Mesothelial cell of epicardium (in vitro differentiated cells): ENCODE results near the gene FGF11. TPM values are rescaled to one million over a fixed set of nuclear protein-coding genes. Genes with fewer than 3 reads are reported as not detected.

Experiments
- DNase-seq, 2 experiments: peaks; one replicate each; pipeline ENCODE4 v3.0.0; 2021; ENCODE audit warnings: low spot score in 2 of 2; ENCODE audit not compliant: unreplicated experiment in 2 of 2
- H3K27ac Mint-ChIP-seq: 2 replicates; pipeline ENCODE4 v1.8.0; 2021; ENCODE audit warnings: mixed read lengths
- H3K27me3 Mint-ChIP-seq: 2 replicates; pipeline ENCODE4 v1.8.0; 2021; ENCODE audit warnings: low read depth, mixed read lengths
- H3K36me3 Mint-ChIP-seq: 2 replicates; pipeline ENCODE4 v1.8.0; 2021; ENCODE audit warnings: mixed read lengths
- H3K4me1 Mint-ChIP-seq: 2 replicates; pipeline ENCODE4 v1.8.0; 2021; ENCODE audit warnings: mixed read lengths
- H3K4me3 Mint-ChIP-seq: 2 replicates; pipeline ENCODE4 v1.8.0; 2021; ENCODE audit warnings: mild to moderate bottlenecking, moderate library complexity, mixed read lengths
- H3K9me3 Mint-ChIP-seq: 2 replicates; pipeline ENCODE4 v1.8.0; 2021; ENCODE audit warnings: mixed read lengths
- CTCF ChIP-seq: fragments of 200-600 bp; sonication (generic); IDR thresholded peaks from one replicate; pipeline ENCODE4 v1.5.0; 2021; ENCODE audit warnings: antibody characterized with exemption; ENCODE audit not compliant: unreplicated experiment
- total RNA-seq: library from RNA; stranded (reverse); gene quantifications from 3 replicates; pipeline ENCODE4 v1.2.1, GENCODE V29; 2021

FGF11 gene
- total RNA-seq, 1 donor from 2014 or later = 26.8 TPM

GRCh38 chr17:7410634-7411426 lies 28.5 kb upstream of the FGF11 start:
- H3K27ac Mint-ChIP-seq = no peak overlapping the region
- H3K4me1 Mint-ChIP-seq = peaks cover 24% of the 10 kb centered on the region
- no peaks in the 10 kb centered on the region for H3K9me3 Mint-ChIP-seq
- no peak for DNase-seq
- TF ChIP-seq CTCF = no peak
- H3K36me3 Mint-ChIP-seq = peaks cover 32% of the 10 kb centered on the region
- no peak overlapping the region for H3K4me3 Mint-ChIP-seq
- no peaks in the 10 kb centered on the region for H3K27me3 Mint-ChIP-seq

DNA sequence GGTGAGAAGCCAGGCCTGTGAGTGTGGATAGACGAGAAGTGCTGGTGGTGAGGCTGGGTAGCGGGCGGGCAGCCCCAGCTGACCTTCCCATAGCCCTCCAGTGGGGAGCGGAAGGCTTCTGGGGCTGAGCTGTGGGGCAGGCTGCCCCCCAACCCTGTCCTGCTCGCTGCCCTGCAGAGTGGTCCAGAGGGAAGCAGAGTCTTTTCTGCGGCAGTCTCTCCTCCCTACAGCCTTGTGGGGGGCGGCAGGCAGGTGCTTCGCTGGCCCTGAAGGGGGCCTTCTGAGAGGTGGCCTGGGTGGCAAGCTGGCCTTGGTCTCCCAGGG lies 27.9 kb upstream of the FGF11 start:
- H3K4me1 Mint-ChIP-seq = peaks cover 19% of the 10 kb centered on the region
- H3K4me3 Mint-ChIP-seq = no peak overlapping the region
- DNase-seq = no peak
- no peak overlapping the region for H3K27ac Mint-ChIP-seq
- H3K9me3 Mint-ChIP-seq = no peaks in the 10 kb centered on the region
- H3K27me3 Mint-ChIP-seq = no peaks in the 10 kb centered on the region
- no peak for TF ChIP-seq CTCF
- peaks cover 35% of the 10 kb centered on the region for H3K36me3 Mint-ChIP-seq

DNA sequence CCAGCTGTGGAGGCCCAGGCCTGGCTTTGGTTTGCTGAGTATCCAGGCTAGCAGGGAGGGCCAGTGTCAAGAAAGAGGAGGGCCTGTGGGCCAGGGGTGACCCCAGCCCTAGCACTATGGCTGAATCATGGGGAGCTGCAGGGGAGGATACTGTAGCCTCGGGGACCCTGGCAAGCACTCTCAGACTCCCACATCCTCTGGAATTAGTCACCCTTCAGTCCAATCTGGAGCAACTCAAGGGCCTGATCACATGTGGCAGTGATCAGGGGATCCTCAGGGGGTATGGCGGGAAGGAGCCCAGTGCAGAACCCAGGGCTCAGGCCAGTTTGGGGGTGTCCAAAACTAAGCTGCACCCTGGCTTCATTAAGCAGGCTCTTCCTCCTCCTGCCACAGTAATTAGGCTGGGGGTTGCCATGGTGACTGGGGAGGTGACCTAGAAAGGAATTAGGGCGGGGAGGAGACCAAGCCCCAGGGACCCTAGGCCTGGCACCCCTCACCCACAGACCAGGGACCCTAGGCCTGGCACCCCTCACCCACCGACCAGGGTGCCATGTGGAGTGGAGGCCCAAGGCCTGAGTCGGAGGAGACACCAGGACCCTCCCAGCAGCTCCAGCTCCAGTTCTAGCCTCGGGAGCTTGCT lies 25.8 kb upstream of the FGF11 start:
- no peak for DNase-seq
- no peaks in the 10 kb centered on the region for H3K27me3 Mint-ChIP-seq
- peaks cover 11% of the 10 kb centered on the region for H3K4me1 Mint-ChIP-seq
- H3K4me3 Mint-ChIP-seq = no peak overlapping the region
- no peaks in the 10 kb centered on the region for H3K9me3 Mint-ChIP-seq
- TF ChIP-seq CTCF = no peak
- peaks cover 38% of the 10 kb centered on the region for H3K36me3 Mint-ChIP-seq
- H3K27ac Mint-ChIP-seq = no peak overlapping the region

DNA sequence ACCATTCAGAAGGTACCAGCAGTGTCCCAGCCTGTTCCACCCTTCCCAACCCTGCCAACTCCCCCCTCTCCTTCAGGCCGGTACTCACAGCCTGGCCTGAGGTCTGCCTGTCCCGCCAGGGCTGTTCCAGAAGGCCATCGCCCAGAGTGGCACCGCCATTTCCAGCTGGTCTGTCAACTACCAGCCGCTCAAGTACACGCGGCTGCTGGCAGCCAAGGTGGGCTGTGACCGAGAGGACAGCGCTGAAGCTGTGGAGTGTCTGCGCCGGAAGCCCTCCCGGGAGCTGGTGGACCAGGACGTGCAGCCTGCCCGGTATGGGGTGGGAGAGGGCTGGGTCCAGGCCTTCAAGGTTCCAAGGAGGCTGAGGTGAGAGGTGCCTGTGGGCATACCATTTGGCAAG lies 24.5 kb upstream of the FGF11 start:
- Mint-ChIP-seq H3K27me3 (no peaks in the 10 kb centered on the region), H3K4me1 (peaks cover 11% of the 10 kb centered on the region), H3K27ac (no peak overlapping the region), H3K9me3 (no peaks in the 10 kb centered on the region), H3K4me3 (no peak overlapping the region), H3K36me3 (peaks cover 29% of the 10 kb centered on the region)
- DNase-seq = no peak
- no peak for TF ChIP-seq CTCF

GRCh38 chr17:7415784-7416183 lies 23.5 kb upstream of the FGF11 start:
- Mint-ChIP-seq H3K27me3 (no peaks in the 10 kb centered on the region), H3K4me1 (peaks cover 11% of the 10 kb centered on the region), H3K4me3 (no peak overlapping the region), H3K27ac (no peak overlapping the region), H3K36me3 (peaks cover 21% of the 10 kb centered on the region), H3K9me3 (no peaks in the 10 kb centered on the region)
- TF ChIP-seq CTCF = no peak
- no peak for DNase-seq
